RWPE2 (cell line): ENCODE data around the gene SHQ1.

Experiments
- ATAC-seq: fragments of 200-7000 bp; cut with Tn5 transposase; 3 replicates; pipeline ENCODE4 v1.9.1; 2021; ENCODE audit warnings: low read depth
- DNase-seq: peaks from one replicate; pipeline ENCODE4 v3.0.0-alpha.2; 2020; ENCODE audit warnings: low spot score
- H3K27ac ChIP-seq: fragments of 450-650 bp; 2 replicates; pipeline ENCODE4 v1.5.1; 2017; ENCODE audit warnings: mild to moderate bottlenecking; ENCODE audit not compliant: poor library complexity, severe bottlenecking
- H3K27me3 ChIP-seq: fragments of 250-450 bp; sonication (Bioruptor Pico); 2 replicates; pipeline ENCODE4 v1.5.1; 2021; ENCODE audit warnings: mild to moderate bottlenecking, moderate library complexity; ENCODE audit not compliant: insufficient read depth, poor library complexity, severe bottlenecking
- H3K36me3 ChIP-seq: fragments of 250-450 bp; sonication (Bioruptor Pico); 2 replicates; pipeline ENCODE4 v1.5.1; 2020; ENCODE audit warnings: low read depth, mild to moderate bottlenecking, moderate library complexity
- H3K4me1 ChIP-seq: fragments of 250-450 bp; sonication (Bioruptor Pico); 2 replicates; pipeline ENCODE4 v1.5.1; 2021; ENCODE audit warnings: mild to moderate bottlenecking, moderate library complexity; ENCODE audit not compliant: insufficient read depth, poor library complexity, severe bottlenecking
- H3K4me3 ChIP-seq: fragments of 250-450 bp; sonication (Bioruptor Pico); 2 replicates; pipeline ENCODE4 v1.5.1; 2021; ENCODE audit warnings: mild to moderate bottlenecking, moderate library complexity; ENCODE audit not compliant: severe bottlenecking
- H3K9me3 ChIP-seq: fragments of 250-450 bp; sonication (Bioruptor Pico); 2 replicates; pipeline ENCODE4 v1.5.1; 2021; ENCODE audit warnings: mild to moderate bottlenecking, moderate library complexity; ENCODE audit not compliant: severe bottlenecking
- CTCF ChIP-seq: fragments of 450-650 bp; IDR thresholded peaks from one replicate; pipeline ENCODE4 v1.5.1; 2017; ENCODE audit warnings: mild to moderate bottlenecking, moderate library complexity; ENCODE audit not compliant: poor library complexity, severe bottlenecking

Gene SHQ1

DNA sequence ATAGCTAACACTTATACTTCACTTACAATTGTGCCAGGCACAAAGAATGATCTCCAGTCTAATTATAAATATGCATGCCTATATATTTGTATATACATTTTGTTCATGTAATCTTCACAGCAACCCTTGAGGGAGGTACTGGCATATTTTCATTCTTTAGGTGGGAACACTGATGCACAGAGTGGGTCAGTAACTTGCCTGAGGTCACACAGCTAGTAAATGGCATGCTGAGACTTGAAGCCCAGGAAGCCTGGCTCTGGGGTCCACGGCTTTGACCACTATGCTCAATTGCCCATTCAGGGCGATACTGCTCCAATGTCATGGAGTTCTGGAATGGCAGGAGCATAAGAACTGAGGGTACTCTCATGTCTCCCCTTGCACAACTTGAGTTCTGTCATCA lies 139.8 kb downstream of the SHQ1 start:
- Histone ChIP-seq H3K27me3 (no peaks in the 10 kb centered on the region), H3K9me3 (no peaks in the 10 kb centered on the region), H3K27ac (no peak overlapping the region), H3K4me1 (no peaks in the 10 kb centered on the region), H3K36me3 (no peaks in the 10 kb centered on the region), H3K4me3 (no peak overlapping the region)
- ATAC-seq = no peak
- no peak for TF ChIP-seq CTCF
- DNase-seq = no peak

GRCh38 chr3:72702997-72703396 lies 145.2 kb downstream of the SHQ1 start:
- no peak for ATAC-seq

GRCh38 chr3:72702390-72702789 lies 145.9 kb downstream of the SHQ1 start:
- DNase-seq = no peak
- Histone ChIP-seq H3K9me3 (no peaks in the 10 kb centered on the region), H3K4me3 (no peak overlapping the region), H3K4me1 (no peaks in the 10 kb centered on the region), H3K27me3 (no peaks in the 10 kb centered on the region), H3K27ac (no peak overlapping the region), H3K36me3 (no peaks in the 10 kb centered on the region)
- ATAC-seq = no peak
- TF ChIP-seq CTCF = no peak

More at GRCh38 chr3:72702997-72703396, 145.2 kb downstream of the SHQ1 start:
- Histone ChIP-seq H3K4me3 (no peak overlapping the region), H3K36me3 (no peaks in the 10 kb centered on the region), H3K4me1 (no peaks in the 10 kb centered on the region), H3K27ac (no peak overlapping the region), H3K27me3 (no peaks in the 10 kb centered on the region), H3K9me3 (no peaks in the 10 kb centered on the region)
- DNase-seq = no peak
- no peak for TF ChIP-seq CTCF

- Histone ChIP-seq H3K36me3 (no peaks in the 10 kb centered on the region), H3K4me3 (no peak overlapping the region), H3K4me1 (no peaks in the 10 kb centered on the region), H3K27me3 (no peaks in the 10 kb centered on the region), H3K27ac (no peak overlapping the region), H3K9me3 (no peaks in the 10 kb centered on the region)
- DNase-seq (no peak), ATAC-seq (no peak)
- TF ChIP-seq CTCF = no peak
These were observed 148.1 kb downstream of the SHQ1 start for GRCh38 chr3:72700106-72700505.

GRCh38 chr3:72699631-72700030 lies 148.6 kb downstream of the SHQ1 start:
- Histone ChIP-seq H3K36me3 (no peaks in the 10 kb centered on the region), H3K9me3 (no peaks in the 10 kb centered on the region), H3K27ac (no peak overlapping the region), H3K27me3 (no peaks in the 10 kb centered on the region), H3K4me1 (no peaks in the 10 kb centered on the region), H3K4me3 (no peak overlapping the region)
- TF ChIP-seq CTCF = no peak
- ATAC-seq (no peak), DNase-seq (no peak)
